H1 (cell line): ENCODE results near the gene PTN. TPM values are rescaled to one million over a fixed set of nuclear protein-coding genes. Genes with fewer than 3 reads are reported as not detected.

Experiments
- CTCF ChIA-PET: fragments of 300-600 bp; sonication (Branson Sonifier 250); formaldehyde crosslinking; loops from one replicate; lab custom pipeline; 2021; ENCODE audit not compliant: partially characterized antibody; lab: Charles Lee
- POLR2A ChIA-PET: fragments of 300-600 bp; sonication (Branson Sonifier 250); formaldehyde crosslinking; loops from one replicate; lab custom pipeline; 2021; ENCODE audit warnings: inconsistent platforms; ENCODE audit not compliant: partially characterized antibody; lab: Charles Lee
- DNase-seq, 2 experiments: peaks; one replicate each; pipeline versions ENCODE4 v3.0.0 to v3.0.0-alpha.2; 2010 to 2022; ENCODE audit warnings: low spot score in 2 of 2, low read depth in 1 of 2, mixed read lengths in 1 of 2
- FAIRE-seq: peaks from 2 replicates; lab custom pipeline; 2011; peaks lifted over from hg19 to GRCh38; lab: Jason Lieb, UNC
- H2AFZ ChIP-seq: 2 replicates; pipeline ENCODE4 v1.8.1; 2012; ENCODE audit warnings: low read length, inconsistent platforms
- H2AK5ac ChIP-seq: 2 replicates; pipeline ENCODE4 v1.6.1; 2013; ENCODE audit warnings: low read depth, low read length
- H2BK120ac ChIP-seq: replicated peaks from 2 replicates; pipeline ENCODE3; 2013; ENCODE audit warnings: low read depth, low read length, inconsistent platforms
- H2BK12ac ChIP-seq: 2 replicates; pipeline ENCODE4 v1.6.1; 2013; ENCODE audit warnings: low read depth, low read length
- H2BK15ac ChIP-seq: 2 replicates; pipeline ENCODE4 v1.6.1; 2013; ENCODE audit warnings: low read length
- H2BK20ac ChIP-seq: 2 replicates; pipeline ENCODE4 v1.6.1; 2013; ENCODE audit warnings: low read length
- H2BK5ac ChIP-seq: 2 replicates; pipeline ENCODE4 v1.6.1; 2013; ENCODE audit warnings: low read depth, low read length
- H3K14ac ChIP-seq: 2 replicates; pipeline ENCODE4 v1.6.1; 2013; ENCODE audit warnings: inconsistent platforms; ENCODE audit not compliant: insufficient read length
- H3K18ac ChIP-seq: 2 replicates; pipeline ENCODE4 v1.6.1; 2013; ENCODE audit warnings: low read length; ENCODE audit errors: extremely low read depth
- H3K23ac ChIP-seq: 2 replicates; pipeline ENCODE4 v1.6.1; 2013; ENCODE audit warnings: inconsistent platforms; ENCODE audit not compliant: insufficient read length
- H3K23me2 ChIP-seq: 2 replicates; pipeline ENCODE4 v1.6.1; 2013; ENCODE audit warnings: low read depth, low read length
- H3K27ac ChIP-seq: 2 replicates; pipeline ENCODE4 v1.6.1; 2011; ENCODE audit warnings: low read depth, low read length, inconsistent platforms
- H3K27me3 ChIP-seq, 4 experiments: replicated peaks in 1 of 4; 1 replicate in 1 of 4; 2 replicates in 3 of 4; pipeline versions ENCODE4 v1.6.1 to v1.8.1; 2011 to 2013; ENCODE audit warnings: low read length in 3 of 4, mild to moderate bottlenecking in 3 of 4, inconsistent platforms in 2 of 4, mixed read lengths in 2 of 4, moderate library complexity in 1 of 4; ENCODE audit not compliant: control insufficient read depth in 3 of 4, insufficient read depth in 3 of 4; ENCODE audit errors: extremely low read depth in 1 of 4
- H3K36me3 ChIP-seq, 4 experiments: 2 replicates each; pipeline versions ENCODE4 v1.6.1 to v1.8.1; 2011 to 2013; ENCODE audit warnings: mild to moderate bottlenecking in 4 of 4, low read length in 3 of 4, moderate library complexity in 2 of 4, control low read depth in 1 of 4, inconsistent platforms in 1 of 4; ENCODE audit not compliant: insufficient read depth in 4 of 4, control insufficient read depth in 2 of 4
- H3K4ac ChIP-seq: replicated peaks from 2 replicates; pipeline ENCODE3; 2013; ENCODE audit warnings: low read length, low read depth, mixed read lengths, inconsistent platforms; ENCODE audit not compliant: insufficient read length
- H3K4me1 ChIP-seq, 4 experiments: replicated peaks in 1 of 4; 1 replicate in 1 of 4; 2 replicates in 3 of 4; pipeline versions ENCODE4 v1.6.1 to v1.8.1; 2011 to 2013; ENCODE audit warnings: low read length in 3 of 4, inconsistent platforms in 2 of 4, mixed read lengths in 1 of 4; ENCODE audit not compliant: insufficient read depth in 4 of 4, control insufficient read depth in 3 of 4
- H3K4me2 ChIP-seq, 2 experiments: 2 replicates each; pipeline versions ENCODE4 v1.6.1 to v1.8.1; 2011 to 2013; ENCODE audit warnings: low read depth in 2 of 2, low read length in 2 of 2, control low read depth in 1 of 2, inconsistent platforms in 1 of 2, mild to moderate bottlenecking in 1 of 2; ENCODE audit not compliant: insufficient read depth in 1 of 2
- H3K4me3 ChIP-seq, 4 experiments: fragments of 200-600, 300-600 bp in 1 of 4; sonication (generic), shearing (Covaris generic), sonication (Bioruptor Twin) in 1 of 4; 2 replicates each; pipeline versions ENCODE4 v1.5.1 to v1.8.1; 2011 to 2016; ENCODE audit warnings: low read length in 4 of 4, low read depth in 3 of 4, control low read depth in 2 of 4, inconsistent platforms in 2 of 4, mild to moderate bottlenecking in 2 of 4, mixed read lengths in 1 of 4, moderate library complexity in 1 of 4; ENCODE audit not compliant: insufficient read depth in 2 of 4; ENCODE audit errors: extremely low read depth in 1 of 4
- H3K56ac ChIP-seq: replicated peaks from 2 replicates; pipeline ENCODE3; 2013; ENCODE audit warnings: low read depth, mild to moderate bottlenecking, mixed read lengths, low read length, inconsistent platforms; ENCODE audit not compliant: insufficient read length
- H3K79me1 ChIP-seq: 2 replicates; pipeline ENCODE4 v1.6.1; 2013; ENCODE audit warnings: low read depth, low read length, control low read depth
- H3K79me2 ChIP-seq, 2 experiments: 2 replicates each; pipeline versions ENCODE4 v1.6.1 to v1.8.1; 2012 to 2013; ENCODE audit warnings: low read length in 2 of 2, mild to moderate bottlenecking in 2 of 2, inconsistent platforms in 1 of 2; ENCODE audit not compliant: insufficient read depth in 2 of 2, control insufficient read depth in 1 of 2
- H3K9ac ChIP-seq, 4 experiments: replicated peaks in 1 of 4; 1 replicate in 1 of 4; 2 replicates in 3 of 4; pipeline versions ENCODE4 v1.6.1 to v1.8.1; 2011 to 2013; ENCODE audit warnings: low read depth in 3 of 4, low read length in 3 of 4, control low read depth in 2 of 4, mild to moderate bottlenecking in 2 of 4, moderate library complexity in 2 of 4, inconsistent platforms in 1 of 4; ENCODE audit errors: extremely low read depth in 1 of 4
- H3K9me3 ChIP-seq, 2 experiments: 2 replicates each; pipeline versions ENCODE4 v1.6.1 to v1.8.1; 2012 to 2013; ENCODE audit warnings: mild to moderate bottlenecking in 2 of 2, moderate library complexity in 2 of 2, control low read depth in 1 of 2, inconsistent platforms in 1 of 2, low read depth in 1 of 2, low read length in 1 of 2, mixed read lengths in 1 of 2; ENCODE audit not compliant: insufficient read depth in 2 of 2
- H4K20me1 ChIP-seq, 2 experiments: replicated peaks in 1 of 2; 2 replicates each; pipeline versions ENCODE3 to v1.8.1; 2011 to 2013; ENCODE audit warnings: inconsistent platforms in 2 of 2, low read length in 2 of 2, mild to moderate bottlenecking in 1 of 2; ENCODE audit not compliant: insufficient read depth in 2 of 2, control insufficient read depth in 1 of 2
- H4K5ac ChIP-seq: 2 replicates; pipeline ENCODE4 v1.6.1; 2013; ENCODE audit warnings: low read length, low read depth, mixed read lengths, inconsistent platforms; ENCODE audit not compliant: insufficient read length
- H4K8ac ChIP-seq: 2 replicates; pipeline ENCODE4 v1.8.0; 2013; ENCODE audit warnings: mild to moderate bottlenecking, moderate library complexity, low read length, inconsistent platforms; ENCODE audit not compliant: insufficient read depth; ENCODE audit errors: extremely low read depth
- H4K91ac ChIP-seq: replicated peaks from 2 replicates; pipeline ENCODE3; 2013; ENCODE audit warnings: low read length, mixed read lengths, inconsistent platforms; ENCODE audit not compliant: insufficient read length
- ASH2L ChIP-seq: fragments of 200-600, 300-600 bp; sonication (generic); IDR thresholded peaks from one replicate; pipeline ENCODE4 v1.7.1; 2017; ENCODE audit warnings: low read length
- EP300 ChIP-seq, 2 experiments: IDR thresholded peaks; 1 replicate in 1 of 2; 2 replicates in 1 of 2; pipeline ENCODE4 v1.6.1; 2011 to 2012; ENCODE audit warnings: low read depth in 2 of 2, low read length in 2 of 2, mild to moderate bottlenecking in 2 of 2, borderline replicate concordance in 1 of 2, inconsistent platforms in 1 of 2, moderate library complexity in 1 of 2
- KDM1A ChIP-seq: fragments of 200-600, 300-600 bp; sonication (generic); IDR thresholded peaks from 2 replicates; pipeline ENCODE4 v1.7.1; 2016; ENCODE audit warnings: mild to moderate bottlenecking, low read length, borderline replicate concordance
- MAFK ChIP-seq: IDR thresholded peaks from 2 replicates; pipeline ENCODE4 v1.6.1; 2012; ENCODE audit warnings: low read depth, mild to moderate bottlenecking, improper control_type of control experiment, low read length
- RBBP5 ChIP-seq: IDR thresholded peaks from 2 replicates; pipeline ENCODE4 v1.7.1; 2012; ENCODE audit warnings: low read depth, mild to moderate bottlenecking, inconsistent platforms, low read length, moderate library complexity, borderline replicate concordance
- RFX5 ChIP-seq: IDR thresholded peaks from 2 replicates; pipeline ENCODE4 v1.6.1; 2011; ENCODE audit warnings: low read depth, low read length, improper control_type of control experiment, borderline replicate concordance
- SIX5 ChIP-seq: IDR thresholded peaks from 2 replicates; pipeline ENCODE4 v1.6.1; 2011; ENCODE audit warnings: mild to moderate bottlenecking, low read depth, low read length
- SP1 ChIP-seq: IDR thresholded peaks from 2 replicates; pipeline ENCODE4 v1.6.1; 2011; ENCODE audit warnings: low read depth, low read length
- WGBS, 2 experiments: shearing (Covaris generic) in 1 of 2; methylation state at CpG; one replicate each; pipeline versions ENCODE4 v1.1.6 to v1.1.7; 2013 to 2015; ENCODE audit warnings: low lambda C conversion rate in 2 of 2, mixed read lengths in 2 of 2, inconsistent platforms in 1 of 2, low coverage in 1 of 2, missing lambda C conversion rate in 1 of 2; ENCODE audit not compliant: insufficient replicate concordance in 2 of 2, insufficient coverage in 1 of 2, insufficient read length in 1 of 2; ENCODE audit errors: extremely low coverage in 1 of 2, missing lambda C conversion rate in 1 of 2; 5-methylcytosine and 5-hydroxymethylcytosine counted together
- polyA plus RNA-seq, 7 experiments: library from polyadenylated mRNA; depleted of rRNA in 3 of 7; stranded (reverse) in 5 of 7; unstranded in 2 of 7; fragments of >200 nt in 5 of 7; fragments of 200-250 nt in 2 of 7; gene quantifications; 1 replicate in 5 of 7; 2 replicates in 1 of 7; 4 replicates in 1 of 7; pipeline versions ENCODE4 v1.2.1 to v1.2.3, GENCODE V29; 2011 to 2013; ENCODE audit warnings: missing spikeins in 2 of 7, mixed read lengths in 2 of 7
- total RNA-seq: library from RNA; stranded (reverse); fragmentation: NEBNext Ultra II Directional; extraction: Animal tissue kit (Norgen Biotek cat#: 25700); gene quantifications from 2 replicates; pipeline ENCODE4 v1.2.1, GENCODE V29; 2021
- TF ChIP-seq, protein P1 (sequence below), 3 experiments: IDR thresholded peaks; 1 replicate in 2 of 3; 2 replicates in 1 of 3; pipeline versions ENCODE4 v1.5.1 to v1.6.1; 2011; ENCODE audit warnings: low read length in 3 of 3, mild to moderate bottlenecking in 3 of 3, inconsistent platforms in 2 of 3, low read depth in 1 of 3, moderate library complexity in 1 of 3; ENCODE audit not compliant: insufficient read depth in 1 of 3; ENCODE audit errors: control extremely low read depth in 1 of 3
- TF ChIP-seq, protein P2 (sequence below): IDR thresholded peaks from 2 replicates; pipeline ENCODE4 v1.6.1; 2011; ENCODE audit warnings: low read length, improper control_type of control experiment

The PTN gene
- total and polyA plus RNA-seq, 2 of the 8 experiments (the other 6 are each of a cell fraction or from before 2014, with no cell fraction given) = 23.1 to 27.8 TPM

DNA sequence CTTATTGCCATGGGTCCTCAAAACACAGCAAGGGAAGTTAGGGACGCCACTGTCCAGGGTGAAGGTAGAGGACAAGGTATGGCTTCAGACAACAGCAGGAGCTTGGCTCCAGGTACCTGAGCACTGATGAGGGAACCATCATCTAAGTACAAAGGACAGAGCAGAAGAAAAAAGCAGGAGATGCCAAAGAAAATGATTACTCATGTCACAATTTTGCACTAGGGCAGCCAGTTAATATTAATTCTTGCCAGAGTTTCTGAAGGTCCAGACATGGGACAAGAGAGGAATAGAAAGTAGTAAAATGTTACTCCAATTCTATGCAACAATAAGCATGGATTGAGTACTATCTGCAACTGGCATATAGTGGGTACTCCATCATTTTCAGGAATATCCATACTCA is 14.1 kb downstream of the PTN start:
- no peak overlapping the region for H2BK120ac ChIP-seq
- POLR2A ChIA-PET = interaction anchor here (0.9 kb wide), 1 partner anchor 15 kb away, joined by 3 read pairs; no protein-coding TSS in a partner anchor
- H3K79me1 ChIP-seq = no peaks in the 10 kb centered on the region
- peaks cover 0 to 9% (median 5%) of the 10 kb centered on the region in 4 experiments; a peak in 4 of 7 replicates for H3K4me1 ChIP-seq
- H2BK15ac ChIP-seq = no peak overlapping the region
- H3K56ac ChIP-seq = no peak overlapping the region
- FAIRE-seq = no peak
- H2AK5ac ChIP-seq = no peak overlapping the region
- no peak overlapping the region for H3K27ac ChIP-seq
- H2AFZ ChIP-seq = no peak overlapping the region
- H3K36me3 ChIP-seq = no peaks in the 10 kb centered on the region
- 89% methylated on average over 1 of the region's 1 CpG; no CpG with 5 or more reads in 1 of the 2 experiments for WGBS, 2 experiments
- H4K8ac ChIP-seq = no peak overlapping the region
- DNase-seq = no peak
- H2BK12ac ChIP-seq = no peak overlapping the region
- no peaks in the 10 kb centered on the region; a peak in 1 of 7 replicates for H3K27me3 ChIP-seq
- no peak overlapping the region for H3K4me2 ChIP-seq
- no peak overlapping the region for H3K23ac ChIP-seq
- H3K18ac ChIP-seq = no peak overlapping the region
- no peaks in the 10 kb centered on the region for H3K23me2 ChIP-seq
- no peaks in the 10 kb centered on the region for H3K9me3 ChIP-seq
- H3K4me3 ChIP-seq = no peak overlapping the region
- H3K9ac ChIP-seq = no peak overlapping the region
- H2BK20ac ChIP-seq = no peak overlapping the region
- H4K5ac ChIP-seq = no peak overlapping the region
- H3K14ac ChIP-seq = no peak overlapping the region
- H4K20me1 ChIP-seq = no peaks in the 10 kb centered on the region
- H3K79me2 ChIP-seq = no peaks in the 10 kb centered on the region
- H4K91ac ChIP-seq = no peak overlapping the region
- no peak overlapping the region for H2BK5ac ChIP-seq
- H3K4ac ChIP-seq = no peak overlapping the region
- CTCF ChIA-PET = interaction anchor here (0.9 to 1.7 kb wide), 6 partner anchors 14 to 120 kb away, joined by 3 to 6 read pairs (median 3); partner anchors contain the start of gene PTN
- TF ChIP-seq RFX5 (no peak), ASH2L (no peak), EP300 (IDR thresholded peaks at IDR 0.05; ENCODE audit: borderline replicate concordance in 1 of 2, low read depth in 2 of 2, low read length in 2 of 2) (no peak), RBBP5 (no peak), SIX5 (no peak), MAFK (no peak), KDM1A (no peak), SP1 (no peak)
- TF ChIP-seq, protein P1, sequence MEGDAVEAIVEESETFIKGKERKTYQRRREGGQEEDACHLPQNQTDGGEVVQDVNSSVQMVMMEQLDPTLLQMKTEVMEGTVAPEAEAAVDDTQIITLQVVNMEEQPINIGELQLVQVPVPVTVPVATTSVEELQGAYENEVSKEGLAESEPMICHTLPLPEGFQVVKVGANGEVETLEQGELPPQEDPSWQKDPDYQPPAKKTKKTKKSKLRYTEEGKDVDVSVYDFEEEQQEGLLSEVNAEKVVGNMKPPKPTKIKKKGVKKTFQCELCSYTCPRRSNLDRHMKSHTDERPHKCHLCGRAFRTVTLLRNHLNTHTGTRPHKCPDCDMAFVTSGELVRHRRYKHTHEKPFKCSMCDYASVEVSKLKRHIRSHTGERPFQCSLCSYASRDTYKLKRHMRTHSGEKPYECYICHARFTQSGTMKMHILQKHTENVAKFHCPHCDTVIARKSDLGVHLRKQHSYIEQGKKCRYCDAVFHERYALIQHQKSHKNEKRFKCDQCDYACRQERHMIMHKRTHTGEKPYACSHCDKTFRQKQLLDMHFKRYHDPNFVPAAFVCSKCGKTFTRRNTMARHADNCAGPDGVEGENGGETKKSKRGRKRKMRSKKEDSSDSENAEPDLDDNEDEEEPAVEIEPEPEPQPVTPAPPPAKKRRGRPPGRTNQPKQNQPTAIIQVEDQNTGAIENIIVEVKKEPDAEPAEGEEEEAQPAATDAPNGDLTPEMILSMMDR (IDR thresholded peaks at IDR 0.05; ENCODE audit: control extremely low read depth in 1 of 3, insufficient read depth in 1 of 3, low read depth in 1 of 3, low read length in 3 of 3) = no peak
- TF ChIP-seq, protein P2, sequence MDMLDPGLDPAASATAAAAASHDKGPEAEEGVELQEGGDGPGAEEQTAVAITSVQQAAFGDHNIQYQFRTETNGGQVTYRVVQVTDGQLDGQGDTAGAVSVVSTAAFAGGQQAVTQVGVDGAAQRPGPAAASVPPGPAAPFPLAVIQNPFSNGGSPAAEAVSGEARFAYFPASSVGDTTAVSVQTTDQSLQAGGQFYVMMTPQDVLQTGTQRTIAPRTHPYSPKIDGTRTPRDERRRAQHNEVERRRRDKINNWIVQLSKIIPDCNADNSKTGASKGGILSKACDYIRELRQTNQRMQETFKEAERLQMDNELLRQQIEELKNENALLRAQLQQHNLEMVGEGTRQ = no peak
